Caco-2 (cell line): ENCODE data around the gene PEX14. TPM values are rescaled to one million over a fixed set of nuclear protein-coding genes. Genes with fewer than 3 reads are reported as not detected.

Experiments
- BruUV-seq: library from RNA; stranded (reverse); fragments of 400-500 nt; replicated peaks from 2 replicates; lab custom pipeline; 2021; lab: Mats Ljungman, UMichigan
- CTCF ChIA-PET: fragments of 300-600 bp; sonication (Branson Sonifier 250); formaldehyde crosslinking; loops from one replicate; lab custom pipeline; 2022; ENCODE audit warnings: antibody characterized with exemption; lab: Charles Lee
- POLR2A ChIA-PET: fragments of 300-600 bp; sonication (Branson Sonifier 250); formaldehyde crosslinking; loops from one replicate; lab custom pipeline; 2022; ENCODE audit warnings: antibody characterized with exemption; lab: Charles Lee
- DNase-seq, 2 experiments: peaks; one replicate each; pipeline versions ENCODE4 v3.0.0 to v3.0.0-alpha.2; 2020 to 2022
- H3K27me3 ChIP-seq: replicated peaks from 2 replicates; pipeline ENCODE4 v1.6.0; 2011; ENCODE audit warnings: low read length; ENCODE audit not compliant: control insufficient read depth, insufficient read depth
- H3K36me3 ChIP-seq: 2 replicates; pipeline ENCODE4 v1.5.1; 2011; ENCODE audit warnings: low read length; ENCODE audit not compliant: control insufficient read depth, insufficient read depth
- H3K4me1 ChIP-seq: fragments of 250-450 bp; sonication (Bioruptor Pico); 2 replicates; pipeline ENCODE4 v1.5.1; 2020; ENCODE audit warnings: mild to moderate bottlenecking
- H3K4me3 ChIP-seq: 2 replicates; pipeline ENCODE4 v1.5.1; 2011; ENCODE audit warnings: low read depth, mild to moderate bottlenecking, control low read depth, low read length
- H3K9me3 ChIP-seq: fragments of 250-450 bp; sonication (Bioruptor Pico); 2 replicates; pipeline ENCODE4 v1.5.1; 2020; ENCODE audit warnings: mild to moderate bottlenecking, moderate library complexity
- H3K27ac Mint-ChIP-seq: one replicate; pipeline ENCODE4 v1.8.0; 2022; ENCODE audit warnings: mixed read lengths; ENCODE audit not compliant: unreplicated experiment
- H3K27me3 Mint-ChIP-seq: one replicate; pipeline ENCODE4 v1.8.0; 2022; ENCODE audit warnings: mixed read lengths; ENCODE audit not compliant: insufficient read depth, unreplicated experiment
- H3K36me3 Mint-ChIP-seq: one replicate; pipeline ENCODE4 v1.8.0; 2022; ENCODE audit warnings: mild to moderate bottlenecking, mixed read lengths; ENCODE audit not compliant: insufficient read depth, unreplicated experiment
- H3K4me1 Mint-ChIP-seq: one replicate; pipeline ENCODE4 v1.8.0; 2022; ENCODE audit warnings: low read depth, mixed read lengths; ENCODE audit not compliant: unreplicated experiment
- H3K4me3 Mint-ChIP-seq: one replicate; pipeline ENCODE4 v1.8.0; 2022; ENCODE audit warnings: mild to moderate bottlenecking, moderate library complexity, mixed read lengths; ENCODE audit not compliant: unreplicated experiment
- H3K9me3 Mint-ChIP-seq: one replicate; pipeline ENCODE4 v1.8.0; 2022; ENCODE audit warnings: mixed read lengths; ENCODE audit not compliant: unreplicated experiment
- CTCF ChIP-seq, 2 experiments: fragments of 200-600 bp in 1 of 2; IDR thresholded peaks; 1 replicate in 1 of 2; 2 replicates in 1 of 2; pipeline versions ENCODE4 v1.5.1 to v1.8.0; 2011 to 2022; ENCODE audit warnings: antibody characterized with exemption in 1 of 2, control low read depth in 1 of 2, inconsistent platforms in 1 of 2, low read depth in 1 of 2, low read length in 1 of 2, mild to moderate bottlenecking in 1 of 2, moderate library complexity in 1 of 2; ENCODE audit not compliant: insufficient read depth in 1 of 2, severe bottlenecking in 1 of 2, unreplicated experiment in 1 of 2
- intact Hi-C: fragments of 100-400 bp; cut with micrococcal nuclease; formaldehyde crosslinking; loops from one replicate; pipeline ENCODE4 v1.10.0; 2022; ENCODE audit not compliant: unreplicated experiment
- total RNA-seq: library from RNA; stranded (reverse); gene quantifications from 2 replicates; pipeline ENCODE4 v1.2.3, GENCODE V29; 2022

PEX14 gene
- total RNA-seq, 1 experiment from 2014 or later, result 22.2 TPM

GRCh38 chr1:10515976-10516750 is 41.4 kb downstream of the PEX14 start:
- no peaks in the 10 kb centered on the region for H3K27me3 ChIP-seq
- intact Hi-C loops, result loop anchor here (10.0 kb wide), 2 partner anchors 119 to 179 kb away; no protein-coding TSS in a partner anchor
- H3K9me3 ChIP-seq, result no peaks in the 10 kb centered on the region
- no peak overlapping the region for H3K4me3 ChIP-seq
- no peak overlapping the region for H3K4me3 Mint-ChIP-seq
- peaks cover 7% of the 10 kb centered on the region for H3K36me3 Mint-ChIP-seq
- POLR2A ChIA-PET, result no interaction called here
- TF ChIP-seq CTCF (IDR thresholded peaks at IDR 0.05; ENCODE audit: insufficient read depth in 1 of 2, low read depth in 1 of 2, low read length in 1 of 2, severe bottlenecking in 1 of 2, unreplicated experiment in 1 of 2), result no peak
- no TSS peak for BruUV-seq
- H3K27me3 Mint-ChIP-seq, result no peaks in the 10 kb centered on the region
- no peaks in the 10 kb centered on the region for H3K36me3 ChIP-seq
- H3K27ac Mint-ChIP-seq, result peak overlapping the region; percentile 39
- no peaks in the 10 kb centered on the region for H3K9me3 Mint-ChIP-seq
- no peak for DNase-seq
- peaks cover 28% of the 10 kb centered on the region for H3K4me1 ChIP-seq
- CTCF ChIA-PET, result interaction anchor here (0.8 kb wide), 1 partner anchor 351 kb away, joined by 3 read pairs; no protein-coding TSS in a partner anchor
- H3K4me1 Mint-ChIP-seq, result peaks cover 35% of the 10 kb centered on the region

GRCh38 chr1:10516925-10517676 is 42.4 kb downstream of the PEX14 start:
- peaks cover 7% of the 10 kb centered on the region for H3K36me3 Mint-ChIP-seq
- DNase-seq, result no peak
- Histone ChIP-seq H3K9me3 (no peaks in the 10 kb centered on the region), H3K36me3 (no peaks in the 10 kb centered on the region), H3K4me1 (peaks cover 21% of the 10 kb centered on the region), H3K4me3 (no peak overlapping the region), H3K27me3 (no peaks in the 10 kb centered on the region)
- H3K27me3 Mint-ChIP-seq, result no peaks in the 10 kb centered on the region
- intact Hi-C loops, result loop anchor here (10.0 kb wide), 2 partner anchors 118 to 178 kb away; no protein-coding TSS in a partner anchor
- no peak for TF ChIP-seq CTCF (IDR thresholded peaks at IDR 0.05; ENCODE audit: insufficient read depth in 1 of 2, low read depth in 1 of 2, low read length in 1 of 2, severe bottlenecking in 1 of 2, unreplicated experiment in 1 of 2)
- ChIA-PET POLR2A (no interaction called here), CTCF (interaction anchor here (0.7 to 0.8 kb wide), 2 partner anchors 11 to 350 kb away, joined by 3 to 4 read pairs; no protein-coding TSS in a partner anchor)
- peaks cover 32% of the 10 kb centered on the region for H3K4me1 Mint-ChIP-seq
- no peaks in the 10 kb centered on the region for H3K9me3 Mint-ChIP-seq
- no peak overlapping the region for H3K4me3 Mint-ChIP-seq
- peak overlapping the region; percentile 39 for H3K27ac Mint-ChIP-seq
- no TSS peak for BruUV-seq

- CTCF ChIA-PET, result interaction anchor here (0.7 kb wide), 1 partner anchor 10 kb away, joined by 4 read pairs; no protein-coding TSS in a partner anchor
- no peak overlapping the region for H3K27ac Mint-ChIP-seq
- H3K36me3 Mint-ChIP-seq, result peaks cover 7% of the 10 kb centered on the region
- peaks cover 32% of the 10 kb centered on the region for H3K4me1 Mint-ChIP-seq
- no peaks in the 10 kb centered on the region for H3K36me3 ChIP-seq
- no peaks in the 10 kb centered on the region for H3K9me3 Mint-ChIP-seq
- no peak overlapping the region for H3K4me3 Mint-ChIP-seq
- H3K4me1 ChIP-seq, result peaks cover 21% of the 10 kb centered on the region
- no TSS peak for BruUV-seq
- DNase-seq, result no peak
- H3K9me3 ChIP-seq, result no peaks in the 10 kb centered on the region
- no peak for TF ChIP-seq CTCF (IDR thresholded peaks at IDR 0.05; ENCODE audit: insufficient read depth in 1 of 2, low read depth in 1 of 2, low read length in 1 of 2, severe bottlenecking in 1 of 2, unreplicated experiment in 1 of 2)
- no peaks in the 10 kb centered on the region for H3K27me3 Mint-ChIP-seq
- POLR2A ChIA-PET, result no interaction called here
- H3K27me3 ChIP-seq, result no peaks in the 10 kb centered on the region
- intact Hi-C loops, result loop anchor here (10.0 kb wide), 2 partner anchors 117 to 177 kb away; no protein-coding TSS in a partner anchor
- no peak overlapping the region for H3K4me3 ChIP-seq
These were observed 42.9 kb downstream of the PEX14 start for GRCh38 chr1:10517677-10517982.
